ENCODE measurements around the gene MIF4GD. TPM values are rescaled to one million over a fixed set of nuclear protein-coding genes. Genes with fewer than 3 reads are reported as not detected.

Gene MIF4GD
- total and polyA plus RNA-seq, 10 of the 15 experiments (the other 5 are each of a cell fraction or from before 2014, with no cell fraction given): 22.8 to 96.2 (median 60.1) TPM

GRCh38 chr17:75250009-75250471 lies 21.0 kb downstream of the MIF4GD start (continued):
- peak in 1 of 2 experiments; percentile 68; a peak in 2 of 4 replicates for TF ChIP-seq ETV6 (conservative IDR thresholded peaks at IDR 0.05 in 1 of 2, IDR thresholded peaks at IDR 0.05 in 1 of 2; ENCODE audit: borderline replicate concordance in 1 of 2, low read depth in 1 of 2)
- 0 out of 2 replicates have a peak, but pooled peaks have one; percentile 25 for TF ChIP-seq DPF2 (IDR thresholded peaks at IDR 0.05)
- no peak for TF ChIP-seq LARP7 (IDR thresholded peaks at IDR 0.05)
- no peak for TF ChIP-seq ZNF217 (IDR thresholded peaks at IDR 0.05)
- TF ChIP-seq ZNF207 (IDR thresholded peaks at IDR 0.05; ENCODE audit: borderline replicate concordance): no peak
- no peak for TF ChIP-seq PAX5 (IDR thresholded peaks at IDR 0.05; ENCODE audit: borderline replicate concordance, low read depth, low read length)
- TF ChIP-seq TCF7 (IDR thresholded peaks at IDR 0.05; ENCODE audit: borderline replicate concordance): no peak
- TF ChIP-seq CTCF (IDR thresholded peaks at IDR 0.05 in 2 of 3, conservative IDR thresholded peaks at IDR 0.05 in 1 of 3; ENCODE audit: control insufficient read depth in 2 of 3, extremely low read depth in 1 of 3, insufficient read depth in 1 of 3, low read depth in 3 of 3, low read length in 3 of 3): no peak
- TF ChIP-seq ATF7 (IDR thresholded peaks at IDR 0.05; ENCODE audit: low read depth): peak; percentile 70; the same call in 1 of the 2 replicates
- TF ChIP-seq PBX3 (IDR thresholded peaks at IDR 0.05; ENCODE audit: insufficient replicate concordance, low read depth, low read length): no peak
- TF ChIP-seq YY1 (IDR thresholded peaks at IDR 0.05; ENCODE audit: low read depth, low read length): peak; percentile 44; the same call in 1 of the 2 replicates
- TF ChIP-seq FOS (IDR thresholded peaks at IDR 0.05; ENCODE audit: borderline replicate concordance, extremely low read depth, insufficient read length): no peak
- peak; percentile 34; the same call in 1 of the 2 replicates for TF ChIP-seq ZBED1 (IDR thresholded peaks at IDR 0.05; ENCODE audit: borderline replicate concordance)
- TF ChIP-seq EED (IDR thresholded peaks at IDR 0.05; ENCODE audit: low read depth): peak; percentile 84; the same call in 1 of the 2 replicates
- no peak for TF ChIP-seq NR2C2 (IDR thresholded peaks at IDR 0.05; ENCODE audit: borderline replicate concordance, control insufficient read depth, insufficient read length, low read depth)
- TF ChIP-seq KDM1A (IDR thresholded peaks at IDR 0.05; ENCODE audit: borderline replicate concordance): no peak
- TF ChIP-seq MEF2A (IDR thresholded peaks at IDR 0.05; ENCODE audit: insufficient read depth, low read depth, low read length): no peak
- TF ChIP-seq NKRF (conservative IDR thresholded peaks at IDR 0.05): no peak
